Upper lobe of left lung (tissue), 6 donors: Measurements from ENCODE around the gene WDR70. TPM values are rescaled to one million over a fixed set of nuclear protein-coding genes. Genes with fewer than 3 reads are reported as not detected.

Experiments used
- ATAC-seq, 2 donors: fragments of 200-7000 bp; cut with Tn5 transposase; one replicate each; pipeline ENCODE4 v1.9.1; 2022; ENCODE audit warnings: mild to moderate bottlenecking in 2 of 2, moderate library complexity in 2 of 2; ENCODE audit not compliant: low FRiP score in 2 of 2
- DNase-seq, 2 donors: peaks; one replicate each; pipeline ENCODE4 v3.0.0-alpha.2; 2019 to 2020
- H3K27ac ChIP-seq, 4 donors: fragments of 200-600 bp; sonication (generic); one replicate each; pipeline ENCODE4 v1.5.1; 2016 to 2019
- H3K27me3 ChIP-seq, 4 donors: fragments of 200-600 bp; sonication (generic); one replicate each; pipeline ENCODE4 v1.5.1; 2017 to 2019
- H3K36me3 ChIP-seq, 4 donors: fragments of 200-600 bp; sonication (generic); one replicate each; pipeline ENCODE4 v1.5.1; 2016 to 2019
- H3K4me1 ChIP-seq, 4 donors: fragments of 200-600 bp; sonication (generic); one replicate each; pipeline ENCODE4 v1.5.1; 2018 to 2019
- H3K4me3 ChIP-seq, 4 donors: fragments of 200-600 bp; sonication (generic); one replicate each; pipeline ENCODE4 v1.5.1; 2017 to 2019; ENCODE audit warnings: mild to moderate bottlenecking in 2 of 4, moderate library complexity in 1 of 4
- H3K9me3 ChIP-seq, 4 donors: fragments of 200-600 bp; sonication (generic); one replicate each; pipeline ENCODE4 v1.5.1; 2018 to 2019
- CTCF ChIP-seq, 6 experiments: fragments of 450-650 bp in 4 of 6; fragments of 200-600 bp in 2 of 6; sonication (generic) in 2 of 6; IDR thresholded peaks; one replicate each; pipeline ENCODE4 v1.5.1; 2016 to 2019; ENCODE audit warnings: antibody characterized with exemption in 6 of 6
- EP300 ChIP-seq, 4 donors: sonication (generic); formaldehyde crosslinking; IDR thresholded peaks; one replicate each; pipeline ENCODE4 v1.5.1; 2017; ENCODE audit warnings: antibody characterized with exemption in 4 of 4, control low read depth in 2 of 4
- POLR2A ChIP-seq, 4 donors: fragments of 450-650 bp; IDR thresholded peaks; one replicate each; pipeline ENCODE4 v1.5.1; 2016 to 2017; ENCODE audit warnings: antibody characterized with exemption in 4 of 4, mild to moderate bottlenecking in 2 of 4
- POLR2AphosphoS5 ChIP-seq, 2 donors: sonication (generic); formaldehyde crosslinking; IDR thresholded peaks; one replicate each; pipeline ENCODE4 v1.5.1; 2017; ENCODE audit warnings: antibody characterized with exemption in 2 of 2
- WGBS, 2 donors: methylation state at CpG; one replicate each; pipeline ENCODE4 v1.1.5; 2017 to 2018; 5-methylcytosine and 5-hydroxymethylcytosine counted together
- total RNA-seq, 6 donors: library from RNA; depleted of rRNA in 4 of 6; stranded (reverse); fragments of >200 nt in 4 of 6; gene quantifications; one replicate each; pipeline versions ENCODE4 v1.1.0 to v1.2.1, GENCODE V29; 2016 to 2021
- donor health status: DM: no; HTN: no; CAD: no; lungs with moderate emphysema.
- donor health status: DM: no; HTN: yes; CAD: no; lungs with severe emphysema.

Gene WDR70
- total RNA-seq, 6 donors from 2014 or later, result 20.7 to 75.4 (median 27.9) TPM

- 86 to 89% methylated on average over 2 of the region's 2 CpGs for WGBS, 2 donors
- no peak overlapping the region for H3K4me3 ChIP-seq
- H3K27ac ChIP-seq, result no peak overlapping the region
- H3K36me3 ChIP-seq, result no peaks in the 10 kb centered on the region
- H3K9me3 ChIP-seq, result no peaks in the 10 kb centered on the region
- no peaks in the 10 kb centered on the region for H3K4me1 ChIP-seq
- DNase-seq (no peak), ATAC-seq (no peak)
- TF ChIP-seq EP300 (IDR thresholded peaks at IDR 0.05), result no peak
- TF ChIP-seq POLR2A (IDR thresholded peaks at IDR 0.05), result no peak
- no peak for TF ChIP-seq CTCF (IDR thresholded peaks at IDR 0.05)
- no peak for TF ChIP-seq POLR2AphosphoS5 (IDR thresholded peaks at IDR 0.05)
- no peaks in the 10 kb centered on the region for H3K27me3 ChIP-seq
Measured at GRCh38 chr5:37786416-37786815, 407.3 kb downstream of the WDR70 start.

DNA sequence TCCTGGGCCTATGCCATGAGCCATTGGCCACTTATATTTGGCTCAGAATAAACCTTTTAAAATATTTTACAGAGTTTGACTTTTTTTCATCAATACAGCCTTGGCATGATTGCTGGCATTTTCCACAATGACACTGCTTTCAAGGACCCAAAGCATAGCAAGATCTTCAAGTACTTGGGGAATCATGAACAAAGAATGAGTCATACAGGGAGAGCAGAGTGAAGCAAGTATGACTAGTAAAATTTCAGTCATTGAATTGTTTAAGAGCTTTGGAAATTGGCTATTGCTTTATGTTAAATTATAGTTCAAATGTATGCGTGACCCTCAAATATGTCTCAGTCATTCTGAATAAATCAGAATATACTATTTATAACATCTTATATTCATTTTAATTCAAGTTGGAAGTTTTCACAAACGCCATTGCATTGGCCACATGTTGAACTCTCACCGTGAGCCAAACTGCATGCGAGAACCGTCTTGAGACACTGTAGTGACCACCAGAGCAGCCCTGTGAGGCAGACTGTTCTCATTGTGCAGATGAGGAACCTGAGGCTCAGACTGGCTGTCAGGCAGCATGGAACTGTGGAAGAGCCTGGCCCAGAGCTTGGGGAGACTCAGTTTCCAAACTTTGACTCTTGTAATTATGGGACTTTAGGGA is 407.9 kb downstream of the WDR70 start:
- no peaks in the 10 kb centered on the region for H3K4me1 ChIP-seq
- H3K9me3 ChIP-seq, result no peaks in the 10 kb centered on the region
- DNase-seq (no peak), ATAC-seq (no peak)
- TF ChIP-seq EP300 (IDR thresholded peaks at IDR 0.05) (no peak), POLR2A (IDR thresholded peaks at IDR 0.05) (no peak), POLR2AphosphoS5 (IDR thresholded peaks at IDR 0.05) (no peak)
- no peaks in the 10 kb centered on the region for H3K27me3 ChIP-seq
- 88 to 94% methylated on average over 5 of the region's 5 CpGs for WGBS, 2 donors
- no peak overlapping the region for H3K27ac ChIP-seq
- no peaks in the 10 kb centered on the region for H3K36me3 ChIP-seq
- H3K4me3 ChIP-seq, result no peak overlapping the region

DNA sequence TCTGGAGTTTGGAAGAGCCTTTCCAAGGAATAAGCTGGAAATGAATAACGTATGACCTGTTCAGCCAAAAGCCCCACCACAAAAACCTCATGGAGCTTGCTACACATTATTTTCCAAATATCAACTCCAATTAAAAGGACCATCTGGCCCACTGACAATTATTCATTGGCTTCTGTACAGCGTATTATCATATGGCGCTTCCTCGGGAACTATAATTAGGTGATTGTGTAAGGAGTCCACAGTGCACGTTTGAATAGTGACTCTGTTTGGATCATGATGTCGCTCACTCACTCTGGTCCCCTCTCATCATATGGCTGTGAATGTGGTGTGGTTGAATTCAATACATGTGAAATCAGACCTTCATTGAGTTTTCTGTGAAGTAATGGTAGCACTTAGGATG is 408.6 kb downstream of the WDR70 start:
- Histone ChIP-seq H3K9me3 (no peaks in the 10 kb centered on the region), H3K4me1 (no peaks in the 10 kb centered on the region), H3K4me3 (no peak overlapping the region), H3K36me3 (no peaks in the 10 kb centered on the region), H3K27me3 (no peaks in the 10 kb centered on the region), H3K27ac (no peak overlapping the region)
- no peak for ATAC-seq
- no peak for TF ChIP-seq EP300 (IDR thresholded peaks at IDR 0.05)
- no peak for TF ChIP-seq POLR2AphosphoS5 (IDR thresholded peaks at IDR 0.05)
- TF ChIP-seq POLR2A (IDR thresholded peaks at IDR 0.05), result no peak
- TF ChIP-seq CTCF (IDR thresholded peaks at IDR 0.05), result no peak
- 77 to 79% methylated on average over 6 of the region's 6 CpGs for WGBS, 2 donors
- no peak for DNase-seq

DNA sequence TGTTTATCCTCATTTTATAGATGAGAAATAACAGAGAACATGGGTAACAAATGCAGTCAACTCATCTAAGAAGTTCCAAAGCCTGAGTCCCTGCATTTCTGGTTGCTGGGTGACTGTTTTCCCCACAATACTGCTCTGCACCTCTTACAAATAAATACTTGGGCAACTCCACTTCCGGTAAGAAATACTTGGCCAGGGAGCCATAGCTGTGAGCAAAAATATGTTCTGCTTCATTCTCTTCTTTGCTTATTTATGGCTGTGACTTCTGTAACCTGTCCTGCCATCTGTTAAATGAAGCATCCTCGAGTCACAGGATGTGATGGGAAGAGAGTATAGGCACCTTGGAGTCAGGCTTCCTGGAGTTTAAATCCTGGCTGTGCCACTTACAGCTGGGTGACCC is 410.9 kb downstream of the WDR70 start:
- WGBS, 2 donors, result 69 to 70% methylated on average over 2 of the region's 2 CpGs
- TF ChIP-seq POLR2AphosphoS5 (IDR thresholded peaks at IDR 0.05) (no peak), CTCF (IDR thresholded peaks at IDR 0.05) (no peak), EP300 (IDR thresholded peaks at IDR 0.05) (no peak), POLR2A (IDR thresholded peaks at IDR 0.05) (no peak)
- Histone ChIP-seq H3K4me3 (no peak overlapping the region), H3K27ac (no peak overlapping the region), H3K4me1 (no peaks in the 10 kb centered on the region), H3K9me3 (peaks cover 0 to 8% (median 4%) of the 10 kb centered on the region in 4 donors), H3K36me3 (no peaks in the 10 kb centered on the region), H3K27me3 (no peaks in the 10 kb centered on the region)
- ATAC-seq (no peak), DNase-seq (no peak)

DNA sequence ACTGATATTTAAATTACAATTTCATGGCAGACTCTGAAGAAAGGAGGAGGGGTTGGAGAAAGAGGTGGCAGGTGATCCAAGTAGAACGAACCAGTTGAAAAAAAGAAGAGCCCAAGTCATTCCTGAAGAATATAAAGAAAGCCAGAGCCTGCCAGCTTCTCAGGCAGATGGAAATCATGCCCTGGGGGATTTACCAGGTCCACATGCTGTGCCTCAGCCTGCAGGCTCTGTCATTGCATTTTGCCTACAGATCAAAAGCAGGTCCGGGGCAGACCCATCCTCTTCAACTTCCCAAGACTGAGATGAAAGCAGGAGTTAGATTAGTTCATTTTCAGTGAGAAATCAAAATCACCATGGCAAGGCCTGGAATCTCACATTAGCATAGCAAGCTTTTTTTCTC is 412.2 kb downstream of the WDR70 start:
- WGBS, 2 donors, result 54 to 66% methylated on average over 2 of the region's 2 CpGs

More for the DNA sequence above, 412.2 kb downstream of the WDR70 start:
- ATAC-seq, result no peak
- H3K27me3 ChIP-seq, result no peaks in the 10 kb centered on the region
- H3K36me3 ChIP-seq, result no peaks in the 10 kb centered on the region
- no peaks in the 10 kb centered on the region for H3K4me1 ChIP-seq
- no peak overlapping the region for H3K4me3 ChIP-seq
- no peak overlapping the region for H3K27ac ChIP-seq
- TF ChIP-seq POLR2A (IDR thresholded peaks at IDR 0.05), result no peak
- TF ChIP-seq CTCF (IDR thresholded peaks at IDR 0.05), result no peak
- no peak for TF ChIP-seq POLR2AphosphoS5 (IDR thresholded peaks at IDR 0.05)
- no peak for TF ChIP-seq EP300 (IDR thresholded peaks at IDR 0.05)
- H3K9me3 ChIP-seq, result peaks cover 0 to 12% (median 8%) of the 10 kb centered on the region in 4 donors
- DNase-seq, result no peak
